ENCODE measurements around the gene RPLP1. TPM values are rescaled to one million over a fixed set of nuclear protein-coding genes. Genes with fewer than 3 reads are reported as not detected.

The RPLP1 gene
- total and polyA plus RNA-seq, 9 of the 15 experiments (the other 6 are each of a cell fraction or from before 2014, with no cell fraction given): 76.3 to 3,053 (median 847) TPM

GRCh38 chr15:69433831-69434230 is 18.8 kb upstream of the RPLP1 start:
- Histone ChIP-seq H4K20me1 (replicated peaks; ENCODE audit: control insufficient read depth, insufficient read depth, low read length) (no peaks in the 10 kb centered on the region), H3K4me1 (replicated peaks in 1 of 2; ENCODE audit: control insufficient read depth in 2 of 2, insufficient read depth in 2 of 2, low read length in 2 of 2) (no peaks in the 10 kb centered on the region), H3K4me3 (no peak overlapping the region), H3K27me3 (ENCODE audit: control insufficient read depth in 2 of 2, insufficient read depth in 2 of 2, low read length in 2 of 2) (no peaks in the 10 kb centered on the region), H3K4me2 (ENCODE audit: insufficient read depth, low read length) (no peak overlapping the region), H3K27ac (ENCODE audit: extremely low read depth, low read depth, low read length) (no peak overlapping the region), H3K36me3 (ENCODE audit: control insufficient read depth, insufficient read depth, low read length) (peaks cover 93% of the 10 kb centered on the region), H3K9me3 (replicated peaks; ENCODE audit: control insufficient read depth, insufficient read depth, low read depth, low read length) (no peaks in the 10 kb centered on the region), H3K79me2 (ENCODE audit: control insufficient read depth, insufficient read depth, low read length) (no peaks in the 10 kb centered on the region), H2AFZ (ENCODE audit: low read depth, low read length) (no peak overlapping the region), H3K9ac (ENCODE audit: insufficient read depth in 1 of 2, low read depth in 2 of 2, low read length in 2 of 2) (no peak overlapping the region), H3K9me1 (ENCODE audit: control insufficient read depth, insufficient read depth, low read length) (no peaks in the 10 kb centered on the region)
- ChIA-PET CTCF (ENCODE audit: low intra/inter-chr PET ratio) (no interaction called here), POLR2A (interaction anchor here (2.5 to 5.8 kb wide), 2 partner anchors 17 to 18 kb away, joined by 17 to 50 read pairs; partner anchors contain the start of gene RPLP1)
- intact Hi-C loops (cut with micrococcal nuclease) (no loop called here), in situ Hi-C loops (cut with MboI) (no loop called here)
- FAIRE-seq: no peak
- BruUV-seq (replicated peaks): no TSS peak
- TF ChIP-seq ZFP36 (IDR thresholded peaks at IDR 0.05; ENCODE audit: low read depth, low read length, partially characterized antibody) (no peak), TCFL5 (CRISPR knock-in tag; conservative IDR thresholded peaks at IDR 0.05) (no peak), TAL1 (IDR thresholded peaks at IDR 0.05) (no peak), CHAMP1 (IDR thresholded peaks at IDR 0.05) (no peak), FIP1L1 (IDR thresholded peaks at IDR 0.05; ENCODE audit: low read depth, low read length, poor library complexity, severe bottlenecking) (no peak), FOXK2 (conservative IDR thresholded peaks at IDR 0.05 in 1 of 2, IDR thresholded peaks at IDR 0.05 in 1 of 2; ENCODE audit: low read depth in 2 of 2) (no peak)
- WGBS (ENCODE audit: insufficient coverage, low coverage, missing lambda C conversion rate): 42% methylated on average over 1 of the region's 1 CpG
- no peak for DNase-seq (ENCODE audit: extremely low read depth in 1 of 4, low spot score in 3 of 4)
- no peak for ATAC-seq

Measured in K562 (cell line).